ENCODE results near the gene ALPL.
A peak's percentile ranks its signal among the peaks of the same experiment; 100 is the strongest.

ALPL gene

GRCh38 chr1:21586222-21586621, 77.0 kb downstream of the ALPL start:
- no peak for DNase-seq (ENCODE audit: low read depth in 1 of 2, low spot score in 1 of 2)
- in situ Hi-C loops (cut with HindIII; ENCODE audit: low pct_unique_long_range_greater_than_20kb, low sequenced_read_pairs) = no loop called here
- no peak for TF ChIP-seq JUND (IDR thresholded peaks at IDR 0.05; ENCODE audit: low read depth)

GRCh38 chr1:21586846-21587601, 77.8 kb downstream of the ALPL start:
- TF ChIP-seq JUND (IDR thresholded peaks at IDR 0.05; ENCODE audit: low read depth) = no peak
- no peak for DNase-seq (ENCODE audit: low read depth in 1 of 2, low spot score in 1 of 2)
- in situ Hi-C loops (cut with HindIII; ENCODE audit: low pct_unique_long_range_greater_than_20kb, low sequenced_read_pairs) = no loop called here

- DNase-seq (ENCODE audit: low read depth in 1 of 2, low spot score in 1 of 2) = no peak
- in situ Hi-C loops (cut with HindIII; ENCODE audit: low pct_unique_long_range_greater_than_20kb, low sequenced_read_pairs) = no loop called here
- TF ChIP-seq JUND (IDR thresholded peaks at IDR 0.05; ENCODE audit: low read depth) = no peak
Measured at GRCh38 chr1:21587602-21587953, 78.4 kb downstream of the ALPL start.

- TF ChIP-seq JUND (IDR thresholded peaks at IDR 0.05; ENCODE audit: low read depth) = no peak
- in situ Hi-C loops (cut with HindIII; ENCODE audit: low pct_unique_long_range_greater_than_20kb, low sequenced_read_pairs) = no loop called here
- no peak for DNase-seq (ENCODE audit: low read depth in 1 of 2, low spot score in 1 of 2)
Measured at GRCh38 chr1:21589618-21590017, 80.4 kb downstream of the ALPL start.

GRCh38 chr1:21590126-21590880, 81.1 kb downstream of the ALPL start:
- no peak for DNase-seq (ENCODE audit: low read depth in 1 of 2, low spot score in 1 of 2)
- TF ChIP-seq JUND (IDR thresholded peaks at IDR 0.05; ENCODE audit: low read depth) = no peak
- in situ Hi-C loops (cut with HindIII; ENCODE audit: low pct_unique_long_range_greater_than_20kb, low sequenced_read_pairs) = no loop called here

GRCh38 chr1:21590934-21591333, 81.7 kb downstream of the ALPL start:
- in situ Hi-C loops (cut with HindIII; ENCODE audit: low pct_unique_long_range_greater_than_20kb, low sequenced_read_pairs) = no loop called here

GRCh38 chr1:21592086-21592865, 83.1 kb downstream of the ALPL start:
- no peak for DNase-seq (ENCODE audit: low read depth in 1 of 2, low spot score in 1 of 2)
- in situ Hi-C loops (cut with HindIII; ENCODE audit: low pct_unique_long_range_greater_than_20kb, low sequenced_read_pairs) = no loop called here
- no peak for TF ChIP-seq JUND (IDR thresholded peaks at IDR 0.05; ENCODE audit: low read depth)

More at GRCh38 chr1:21590934-21591333, 81.7 kb downstream of the ALPL start:
- TF ChIP-seq JUND (IDR thresholded peaks at IDR 0.05; ENCODE audit: low read depth) = no peak
- no peak for DNase-seq (ENCODE audit: low read depth in 1 of 2, low spot score in 1 of 2)

GRCh38 chr1:21593231-21593630, 84.0 kb downstream of the ALPL start:
- no peak for DNase-seq (ENCODE audit: low read depth in 1 of 2, low spot score in 1 of 2)
- in situ Hi-C loops (cut with HindIII; ENCODE audit: low pct_unique_long_range_greater_than_20kb, low sequenced_read_pairs) = no loop called here
- no peak for TF ChIP-seq JUND (IDR thresholded peaks at IDR 0.05; ENCODE audit: low read depth)

- DNase-seq (ENCODE audit: low read depth in 1 of 2, low spot score in 1 of 2) = no peak
- TF ChIP-seq JUND (IDR thresholded peaks at IDR 0.05; ENCODE audit: low read depth) = no peak
- in situ Hi-C loops (cut with HindIII; ENCODE audit: low pct_unique_long_range_greater_than_20kb, low sequenced_read_pairs) = no loop called here
Measured at GRCh38 chr1:21594501-21594900, 85.3 kb downstream of the ALPL start.

- in situ Hi-C loops (cut with HindIII; ENCODE audit: low pct_unique_long_range_greater_than_20kb, low sequenced_read_pairs) = no loop called here
- peak in 1 of 2 experiments; percentile 44 for DNase-seq (ENCODE audit: low read depth in 1 of 2, low spot score in 1 of 2)
Measured at GRCh38 chr1:21594935-21595897, 86.0 kb downstream of the ALPL start.

GRCh38 chr1:21596174-21596573, 87.0 kb downstream of the ALPL start:
- in situ Hi-C loops (cut with HindIII; ENCODE audit: low pct_unique_long_range_greater_than_20kb, low sequenced_read_pairs) = no loop called here
- DNase-seq (ENCODE audit: low read depth in 1 of 2, low spot score in 1 of 2) = no peak
- TF ChIP-seq JUND (IDR thresholded peaks at IDR 0.05; ENCODE audit: low read depth) = no peak

More at GRCh38 chr1:21594935-21595897, 86.0 kb downstream of the ALPL start:
- TF ChIP-seq JUND (IDR thresholded peaks at IDR 0.05; ENCODE audit: low read depth) = no peak

- TF ChIP-seq JUND (IDR thresholded peaks at IDR 0.05; ENCODE audit: low read depth) = no peak
- in situ Hi-C loops (cut with HindIII; ENCODE audit: low pct_unique_long_range_greater_than_20kb, low sequenced_read_pairs) = no loop called here
- DNase-seq (ENCODE audit: low read depth in 1 of 2, low spot score in 1 of 2) = no peak
Measured at GRCh38 chr1:21596628-21597027, 87.4 kb downstream of the ALPL start.
